HG03565 (cell line): ENCODE measurements around the gene THTPA.
A peak's percentile ranks its signal among the peaks of the same experiment; 100 is the strongest.

Experiments used
- ATAC-seq: cut with Tn5 transposase; IDR thresholded peaks from one replicate; pipeline ENCODE4 v1.9.1; 2021; ENCODE audit warnings: mild to moderate bottlenecking, moderate library complexity; ENCODE audit not compliant: unreplicated experiment

THTPA gene

GRCh38 chr14:23550812-23551265 is 5.2 kb upstream of the THTPA start:
- ATAC-seq, result no peak

GRCh38 chr14:23551266-23552028 is 4.6 kb upstream of the THTPA start, which contains the start of gene ZFHX2:
ZFHX2 (minus strand) TSS chr14:23551765; CDS start chr14:23535325, 16,440 bp downstream.
- peak; percentile 43 for ATAC-seq

GRCh38 chr14:23555533-23555881 is 564 bp upstream of the THTPA start:
- no peak for ATAC-seq

- no peak for ATAC-seq
These were observed 799 bp downstream of the THTPA start for GRCh38 chr14:23556700-23557440.

GRCh38 chr14:23557521-23557920 is 1.4 kb downstream of the THTPA start:
- ATAC-seq, result no peak

- no peak for ATAC-seq
These were observed 1.9 kb downstream of the THTPA start for GRCh38 chr14:23557946-23558345.

- no peak for ATAC-seq
These were observed 2.4 kb downstream of the THTPA start for GRCh38 chr14:23558346-23559009.

GRCh38 chr14:23559010-23559925 is 3.2 kb downstream of the THTPA start:
- no peak for ATAC-seq

GRCh38 chr14:23559926-23560520 is 4.0 kb downstream of the THTPA start:
- no peak for ATAC-seq

GRCh38 chr14:23561259-23561658 is 5.2 kb downstream of the THTPA start:
- ATAC-seq, result no peak

GRCh38 chr14:23561873-23562821 is 6.1 kb downstream of the THTPA start:
- ATAC-seq, result no peak

- no peak for ATAC-seq
These were observed 6.9 kb downstream of the THTPA start for GRCh38 chr14:23562822-23563472.

GRCh38 chr14:23563473-23564180 is 7.6 kb downstream of the THTPA start:
- ATAC-seq, result no peak

GRCh38 chr14:23564181-23564812 is 8.2 kb downstream of the THTPA start:
- no peak for ATAC-seq

GRCh38 chr14:23564876-23565275 is 8.8 kb downstream of the THTPA start:
- ATAC-seq, result no peak

GRCh38 chr14:23565626-23566025 is 9.6 kb downstream of the THTPA start:
- no peak for ATAC-seq

- no peak for ATAC-seq
These were observed 10.2 kb downstream of the THTPA start for GRCh38 chr14:23566112-23566777.
